Suprapubic skin (tissue), 3 donors: ENCODE data around the gene EXOC3.

Source experiments
- CTCF ChIP-seq, 2 donors: fragments of 200-600 bp in 1 of 2; fragments of 450-650 bp in 1 of 2; sonication (generic) in 1 of 2; IDR thresholded peaks; one replicate each; pipeline ENCODE4 v1.5.1; 2016 to 2019; ENCODE audit warnings: antibody characterized with exemption in 2 of 2, mild to moderate bottlenecking in 1 of 2, moderate library complexity in 1 of 2
- POLR2A ChIP-seq, 2 donors: fragments of 450-650 bp; IDR thresholded peaks; one replicate each; pipeline ENCODE4 v1.6.1; 2017; ENCODE audit warnings: antibody characterized with exemption in 2 of 2, mild to moderate bottlenecking in 2 of 2, moderate library complexity in 2 of 2

GRCh38 chr5:448766-449090 lies 5.8 kb downstream of the EXOC3 start:
- TF ChIP-seq CTCF (IDR thresholded peaks at IDR 0.05) (no peak), POLR2A (IDR thresholded peaks at IDR 0.05) (no peak)
